Measurements from ENCODE around the gene SH3BGRL3. TPM values are rescaled to one million over a fixed set of nuclear protein-coding genes. Genes with fewer than 3 reads are reported as not detected.

Gene SH3BGRL3
- total and polyA plus RNA-seq, 7 donors, result 32.9 to 575 (median 41.5) TPM

GRCh38 chr1:26237230-26237966, 42.5 kb upstream of the SH3BGRL3 start:
- WGBS, 2 donors, result 66 to 67% methylated on average over 6 of the region's 6 CpGs
- Histone ChIP-seq H3K27me3 (no peaks in the 10 kb centered on the region), H3K36me3 (no peaks in the 10 kb centered on the region), H3K4me3 (no peak overlapping the region), H3K27ac (no peak overlapping the region), H3K4me1 (peaks cover 0 to 13% (median 8%) of the 10 kb centered on the region in 4 donors), H3K9me3 (no peaks in the 10 kb centered on the region)
- DNase-seq, result no peak
- TF ChIP-seq POLR2A (IDR thresholded peaks at IDR 0.05) (no peak), POLR2AphosphoS5 (IDR thresholded peaks at IDR 0.05) (no peak), EP300 (IDR thresholded peaks at IDR 0.05) (no peak), CTCF (IDR thresholded peaks at IDR 0.05) (no peak)
- intact Hi-C loops (cut with DNase I), result no loop called here

- Histone ChIP-seq H3K36me3 (peaks cover 0 to 9% (median 0%) of the 10 kb centered on the region in 4 donors), H3K27me3 (no peaks in the 10 kb centered on the region), H3K4me1 (peaks cover 0 to 7% (median 4%) of the 10 kb centered on the region in 4 donors), H3K4me3 (no peak overlapping the region), H3K27ac (no peak overlapping the region), H3K9me3 (no peaks in the 10 kb centered on the region)
- TF ChIP-seq POLR2A (IDR thresholded peaks at IDR 0.05), result no peak
- TF ChIP-seq POLR2AphosphoS5 (IDR thresholded peaks at IDR 0.05), result no peak
- TF ChIP-seq CTCF (IDR thresholded peaks at IDR 0.05), result no peak
- TF ChIP-seq EP300 (IDR thresholded peaks at IDR 0.05), result no peak
- intact Hi-C loops (cut with DNase I), result no loop called here
- DNase-seq, result no peak
- 81 to 83% methylated on average over 4 of the region's 4 CpGs for WGBS, 2 donors
Measured at GRCh38 chr1:26239936-26240335, 40.0 kb upstream of the SH3BGRL3 start.

DNA sequence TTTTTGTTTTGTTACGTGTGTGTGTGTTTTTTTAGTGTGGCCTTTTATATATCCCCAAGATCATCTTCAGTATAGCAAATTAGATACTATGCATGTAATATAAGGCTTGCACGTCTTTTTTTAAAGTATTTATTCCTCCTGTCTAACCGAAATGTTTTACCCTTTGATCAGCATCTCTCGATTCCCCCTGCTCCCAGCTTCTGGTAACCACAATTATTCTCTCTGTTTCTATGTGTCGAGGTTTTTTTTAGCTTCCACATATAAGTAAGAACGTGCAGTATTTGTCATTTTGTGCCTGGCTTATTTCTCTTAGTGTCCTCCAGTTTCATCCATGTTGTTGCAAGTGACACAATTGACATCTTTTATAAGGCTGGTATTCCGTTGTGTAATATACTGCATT, 27.2 kb upstream of the SH3BGRL3 start:
- no peak overlapping the region for H3K4me3 ChIP-seq
- H3K36me3 ChIP-seq, result peaks cover 0 to 18% (median 7%) of the 10 kb centered on the region in 4 donors
- TF ChIP-seq CTCF (IDR thresholded peaks at IDR 0.05), result no peak
- TF ChIP-seq POLR2AphosphoS5 (IDR thresholded peaks at IDR 0.05), result no peak
- no peak for TF ChIP-seq EP300 (IDR thresholded peaks at IDR 0.05)
- TF ChIP-seq POLR2A (IDR thresholded peaks at IDR 0.05), result no peak
- no peak for DNase-seq
- H3K9me3 ChIP-seq, result no peaks in the 10 kb centered on the region
- no peak overlapping the region for H3K27ac ChIP-seq
- H3K4me1 ChIP-seq, result no peaks in the 10 kb centered on the region
- 73 to 75% methylated on average over 7 of the region's 7 CpGs for WGBS, 2 donors
- no peaks in the 10 kb centered on the region for H3K27me3 ChIP-seq
- intact Hi-C loops (cut with DNase I), result no loop called here

DNA sequence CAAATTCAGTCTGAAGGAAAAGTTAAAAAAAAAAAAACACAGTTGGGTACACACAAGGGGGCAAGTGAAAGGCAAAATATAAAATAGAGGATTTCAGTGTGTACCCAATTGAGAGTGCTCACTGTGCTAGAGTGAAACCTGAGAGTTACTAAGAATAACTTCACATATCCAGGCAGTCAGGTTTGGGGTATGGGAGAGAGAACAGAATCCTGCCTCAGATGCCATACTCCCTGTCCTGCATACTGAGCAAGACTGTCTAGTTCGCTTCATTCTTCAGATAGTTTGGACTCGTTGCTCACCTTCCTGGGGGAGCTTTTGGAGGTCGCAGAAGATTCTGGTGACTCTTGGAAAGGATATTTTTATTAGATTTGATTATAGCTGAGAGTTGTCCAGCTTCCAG, 25.5 kb upstream of the SH3BGRL3 start:
- no peak for DNase-seq
- intact Hi-C loops (cut with DNase I), result no loop called here
- H3K4me3 ChIP-seq, result no peak overlapping the region
- TF ChIP-seq CTCF (IDR thresholded peaks at IDR 0.05), result no peak
- TF ChIP-seq EP300 (IDR thresholded peaks at IDR 0.05), result no peak
- TF ChIP-seq POLR2A (IDR thresholded peaks at IDR 0.05), result no peak
- TF ChIP-seq POLR2AphosphoS5 (IDR thresholded peaks at IDR 0.05), result no peak
- H3K36me3 ChIP-seq, result peaks cover 0 to 33% (median 11%) of the 10 kb centered on the region in 4 donors
- 93 to 96% methylated on average over 3 of the region's 3 CpGs for WGBS, 2 donors
- H3K27me3 ChIP-seq, result no peaks in the 10 kb centered on the region
- no peak overlapping the region for H3K27ac ChIP-seq
- no peaks in the 10 kb centered on the region for H3K4me1 ChIP-seq
- H3K9me3 ChIP-seq, result no peaks in the 10 kb centered on the region
